NT2/D1 (cell line): ENCODE measurements around the gene LCORL.

Experiments used
- YY1 ChIP-seq: IDR thresholded peaks from 2 replicates; pipeline ENCODE4 v1.6.1; 2011; ENCODE audit not compliant: insufficient read length, insufficient read depth
- ZNF274 ChIP-seq: IDR thresholded peaks from 2 replicates; pipeline ENCODE4 v1.6.1; 2011; ENCODE audit warnings: mild to moderate bottlenecking, low read depth, low read length

DNA sequence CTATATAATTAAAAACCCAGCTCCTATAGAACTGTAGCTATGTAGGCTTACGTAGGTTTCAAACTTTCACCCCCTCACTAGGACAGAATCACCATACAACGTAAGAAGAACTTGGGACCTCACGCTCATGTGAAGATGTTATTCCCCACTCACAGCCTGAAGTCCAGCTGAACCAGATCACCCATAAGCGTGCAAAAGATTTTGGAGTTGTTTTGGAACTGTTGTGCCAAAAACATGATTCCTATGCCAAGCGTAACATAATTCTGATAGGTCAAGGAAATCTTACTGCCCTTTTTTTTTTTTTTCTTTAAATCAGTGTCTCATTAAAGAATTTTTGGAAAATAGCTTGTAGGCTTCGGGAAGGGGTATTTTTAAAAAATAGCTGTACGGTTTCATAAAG, 57.0 kb downstream of the LCORL start:
- TF ChIP-seq YY1 (no peak), ZNF274 (no peak)
